Left lung (tissue), 10 donors: ENCODE measurements around the gene DYNLRB1. TPM values are rescaled to one million over a fixed set of nuclear protein-coding genes. Genes with fewer than 3 reads are reported as not detected.

Experiments
- ATAC-seq: fragments of 200-7000 bp; cut with Tn5 transposase; one replicate; pipeline ENCODE4 v1.9.1; 2020; ENCODE audit warnings: moderate library complexity
- DNase-seq, 4 donors: peaks; one replicate each; pipeline ENCODE4 v3.0.0-alpha.2; 2013 to 2020
- H3K27ac ChIP-seq, 2 donors: fragments of 200-600 bp; sonication (generic) in 1 of 2; one replicate each; pipeline versions ENCODE4 v1.5.0 to v1.8.0; 2020 to 2021
- H3K27me3 ChIP-seq, 2 donors: fragments of 200-600 bp; sonication (generic) in 1 of 2; one replicate each; pipeline versions ENCODE4 v1.5.0 to v1.8.0; 2020 to 2021
- H3K36me3 ChIP-seq, 2 donors: fragments of 200-600 bp; sonication (generic) in 1 of 2; one replicate each; pipeline versions ENCODE4 v1.5.0 to v1.8.0; 2020 to 2021
- H3K4me1 ChIP-seq, 2 donors: fragments of 200-600 bp; one replicate each; pipeline ENCODE4 v1.8.0; 2021
- H3K4me3 ChIP-seq, 2 donors: fragments of 200-600 bp; sonication (generic) in 1 of 2; one replicate each; pipeline versions ENCODE4 v1.5.0 to v1.8.0; 2020 to 2021; ENCODE audit warnings: mild to moderate bottlenecking in 1 of 2
- H3K9me3 ChIP-seq, 2 donors: fragments of 200-600 bp; sonication (generic) in 1 of 2; one replicate each; pipeline versions ENCODE4 v1.5.0 to v1.8.0; 2020 to 2021
- CTCF ChIP-seq, 2 donors: fragments of 200-600 bp; sonication (generic) in 1 of 2; IDR thresholded peaks; one replicate each; pipeline versions ENCODE4 v1.5.0 to v1.8.0; 2021; ENCODE audit warnings: antibody characterized with exemption in 2 of 2
- intact Hi-C, 2 donors: fragments of 100-400 bp; cut with DNase I; formaldehyde crosslinking; loops; one replicate each; pipeline versions ENCODE4 v1.11.2 to v1.14.2; 2022
- polyA plus RNA-seq, 6 donors: library from polyadenylated mRNA; unstranded; fragments of 120-200 nt; gene quantifications; one replicate each; pipeline ENCODE4 v1.2.1, GENCODE V29; 2013; ENCODE audit not compliant: insufficient read length in 6 of 6
- total RNA-seq, 2 donors: library from RNA; stranded (reverse); fragmentation: NEBNext Ultra II Directional; extraction: Animal tissue kit (Norgen Biotek cat#: 25700); gene quantifications; one replicate each; pipeline ENCODE4 v1.2.1, GENCODE V29; 2021
- donor health status: DM: no; HTN: yes; CAD: no.
- donor health status: DM: no; HTN: no; CAD: no.

Gene DYNLRB1
- total and polyA plus RNA-seq, 8 donors = 110 to 159 (median 141) TPM

- DNase-seq (no peak), ATAC-seq (no peak)
- H3K27me3 ChIP-seq = no peaks in the 10 kb centered on the region
- H3K4me1 ChIP-seq = peaks cover 0 to 31% of the 10 kb centered on the region in 2 donors
- TF ChIP-seq CTCF (IDR thresholded peaks at IDR 0.05) = no peak
- H3K4me3 ChIP-seq = no peak overlapping the region
- H3K27ac ChIP-seq = no peak overlapping the region
- no peaks in the 10 kb centered on the region for H3K9me3 ChIP-seq
- H3K36me3 ChIP-seq = peaks cover 0 to 36% of the 10 kb centered on the region in 2 donors
- intact Hi-C loops = no loop called here
These were observed 58.2 kb downstream of the DYNLRB1 start for GRCh38 chr20:34574426-34574825.

- TF ChIP-seq CTCF (IDR thresholded peaks at IDR 0.05) = no peak
- peaks cover 0 to 36% of the 10 kb centered on the region in 2 donors for H3K36me3 ChIP-seq
- H3K4me3 ChIP-seq = no peak overlapping the region
- peaks cover 0 to 31% of the 10 kb centered on the region in 2 donors for H3K4me1 ChIP-seq
- intact Hi-C loops = no loop called here
- no peak overlapping the region for H3K27ac ChIP-seq
- no peaks in the 10 kb centered on the region for H3K9me3 ChIP-seq
- ATAC-seq = no peak
- H3K27me3 ChIP-seq = no peaks in the 10 kb centered on the region
- no peak for DNase-seq
These were observed 58.6 kb downstream of the DYNLRB1 start for GRCh38 chr20:34574861-34575260.

DNA sequence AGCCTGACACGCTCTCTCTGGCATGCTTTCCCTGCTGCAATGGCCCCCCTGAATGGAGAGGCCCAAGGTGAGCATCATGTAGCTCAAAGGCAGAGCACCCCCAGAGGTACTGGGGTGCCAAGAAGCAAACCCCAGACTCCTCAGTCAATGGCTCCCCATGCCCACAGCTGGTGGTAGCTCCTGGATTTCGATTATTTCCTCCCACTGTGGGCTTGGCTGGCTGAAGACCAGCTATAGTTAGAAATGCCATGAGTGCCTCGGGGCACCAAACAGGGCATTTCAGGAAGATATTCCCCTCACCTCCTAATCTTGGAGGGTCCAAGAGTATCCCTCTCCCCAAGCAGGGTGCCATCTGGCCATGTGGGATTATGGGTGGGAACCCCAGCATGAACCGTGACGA, 59.0 kb downstream of the DYNLRB1 start:
- intact Hi-C loops = no loop called here
- no peak for DNase-seq
- H3K4me3 ChIP-seq = no peak overlapping the region
- peaks cover 0 to 31% of the 10 kb centered on the region in 2 donors for H3K4me1 ChIP-seq
- no peak for ATAC-seq
- no peak overlapping the region for H3K27ac ChIP-seq
- H3K27me3 ChIP-seq = no peaks in the 10 kb centered on the region
- peaks cover 0 to 36% of the 10 kb centered on the region in 2 donors for H3K36me3 ChIP-seq
- no peak for TF ChIP-seq CTCF (IDR thresholded peaks at IDR 0.05)
- H3K9me3 ChIP-seq = no peaks in the 10 kb centered on the region

GRCh38 chr20:34575756-34576155, 59.5 kb downstream of the DYNLRB1 start:
- intact Hi-C loops = no loop called here

DNA sequence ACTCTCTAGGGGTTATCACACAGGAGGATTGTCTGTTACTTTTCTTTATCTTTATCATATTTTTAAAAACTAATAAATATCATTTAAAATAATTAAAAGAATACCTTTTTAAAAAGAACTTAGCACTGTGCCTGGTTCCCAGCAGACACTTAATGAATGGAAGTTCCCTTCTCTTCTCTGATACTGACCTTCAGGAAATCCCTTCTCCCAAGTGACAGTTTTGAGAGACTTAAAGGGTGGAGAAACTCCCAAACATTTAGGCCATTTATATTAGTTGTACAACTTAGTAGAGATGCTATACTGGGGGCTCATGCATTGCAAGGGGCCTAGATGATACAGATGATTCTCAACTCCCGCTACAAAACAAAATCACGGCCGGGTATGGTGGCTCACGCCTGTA, 60.8 kb downstream of the DYNLRB1 start:
- H3K27ac ChIP-seq = no peak overlapping the region
- H3K4me1 ChIP-seq = peaks cover 0 to 28% of the 10 kb centered on the region in 2 donors
- no peak for DNase-seq
- ATAC-seq = no peak
- no peaks in the 10 kb centered on the region for H3K9me3 ChIP-seq
- no peak overlapping the region for H3K4me3 ChIP-seq
- H3K27me3 ChIP-seq = no peaks in the 10 kb centered on the region
- intact Hi-C loops = no loop called here
- TF ChIP-seq CTCF (IDR thresholded peaks at IDR 0.05) = no peak
- H3K36me3 ChIP-seq = peaks cover 0 to 40% of the 10 kb centered on the region in 2 donors

More at GRCh38 chr20:34575756-34576155, 59.5 kb downstream of the DYNLRB1 start:
- TF ChIP-seq CTCF (IDR thresholded peaks at IDR 0.05) = no peak
- H3K36me3 ChIP-seq = peaks cover 0 to 38% of the 10 kb centered on the region in 2 donors
- ATAC-seq (no peak), DNase-seq (no peak)
- H3K27me3 ChIP-seq = no peaks in the 10 kb centered on the region
- no peak overlapping the region for H3K27ac ChIP-seq
- no peaks in the 10 kb centered on the region for H3K9me3 ChIP-seq
- H3K4me1 ChIP-seq = peaks cover 0 to 27% of the 10 kb centered on the region in 2 donors
- H3K4me3 ChIP-seq = no peak overlapping the region
